GM18507 (cell line): ENCODE measurements around the gene PRPF38B.
A peak's percentile ranks its signal among the peaks of the same experiment; 100 is the strongest.
"Not testable (repeated sequence)": the region's sequence is repeated elsewhere in the genome, so short reads cannot be mapped to it uniquely, and the experiment has no call there.

Source experiments
- DNase-seq: peaks from one replicate; pipeline ENCODE4 v3.0.0; 2011; ENCODE audit warnings: low read depth; ENCODE audit not compliant: insufficient read length; ENCODE audit errors: extremely low spot score
- FAIRE-seq: peaks from 2 replicates; lab custom pipeline; 2011; peaks lifted over from hg19 to GRCh38; lab: Jason Lieb, UNC

PRPF38B gene, protein sequence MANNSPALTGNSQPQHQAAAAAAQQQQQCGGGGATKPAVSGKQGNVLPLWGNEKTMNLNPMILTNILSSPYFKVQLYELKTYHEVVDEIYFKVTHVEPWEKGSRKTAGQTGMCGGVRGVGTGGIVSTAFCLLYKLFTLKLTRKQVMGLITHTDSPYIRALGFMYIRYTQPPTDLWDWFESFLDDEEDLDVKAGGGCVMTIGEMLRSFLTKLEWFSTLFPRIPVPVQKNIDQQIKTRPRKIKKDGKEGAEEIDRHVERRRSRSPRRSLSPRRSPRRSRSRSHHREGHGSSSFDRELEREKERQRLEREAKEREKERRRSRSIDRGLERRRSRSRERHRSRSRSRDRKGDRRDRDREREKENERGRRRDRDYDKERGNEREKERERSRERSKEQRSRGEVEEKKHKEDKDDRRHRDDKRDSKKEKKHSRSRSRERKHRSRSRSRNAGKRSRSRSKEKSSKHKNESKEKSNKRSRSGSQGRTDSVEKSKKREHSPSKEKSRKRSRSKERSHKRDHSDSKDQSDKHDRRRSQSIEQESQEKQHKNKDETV

GRCh38 chr1:108691942-108692723 lies at the start of gene PRPF38B:
PRPF38B (plus strand) TSS chr1:108692310; CDS start chr1:108692592, 282 bp downstream.
- peak; percentile 85 for DNase-seq
- FAIRE-seq = peak; percentile 95

- DNase-seq (peak; percentile 20), FAIRE-seq (peak; percentile 67)
Measured at GRCh38 chr1:108643492-108644335, 48.4 kb upstream of the PRPF38B start.

DNA sequence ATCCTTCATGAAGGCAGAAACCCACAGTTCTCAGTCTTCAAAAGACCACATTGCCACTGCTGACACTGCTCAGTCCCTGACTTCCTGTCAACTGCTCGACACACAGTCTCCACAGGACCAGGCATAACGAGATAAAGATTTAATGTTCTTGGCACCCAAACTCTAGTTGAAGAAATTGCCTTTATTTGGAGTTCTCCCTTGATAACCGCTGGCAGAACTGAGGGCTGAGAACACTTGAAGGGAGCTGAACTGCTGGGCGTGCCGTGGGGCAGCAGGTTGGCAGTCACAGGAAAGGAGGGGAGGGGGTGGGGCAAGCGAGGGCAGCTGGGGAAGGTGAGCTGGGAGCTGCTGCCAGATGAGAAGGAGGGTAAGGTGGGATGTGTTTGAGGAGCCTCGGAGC lies 47.1 kb upstream of the PRPF38B start:
- no peak for DNase-seq
- FAIRE-seq = no peak

DNA sequence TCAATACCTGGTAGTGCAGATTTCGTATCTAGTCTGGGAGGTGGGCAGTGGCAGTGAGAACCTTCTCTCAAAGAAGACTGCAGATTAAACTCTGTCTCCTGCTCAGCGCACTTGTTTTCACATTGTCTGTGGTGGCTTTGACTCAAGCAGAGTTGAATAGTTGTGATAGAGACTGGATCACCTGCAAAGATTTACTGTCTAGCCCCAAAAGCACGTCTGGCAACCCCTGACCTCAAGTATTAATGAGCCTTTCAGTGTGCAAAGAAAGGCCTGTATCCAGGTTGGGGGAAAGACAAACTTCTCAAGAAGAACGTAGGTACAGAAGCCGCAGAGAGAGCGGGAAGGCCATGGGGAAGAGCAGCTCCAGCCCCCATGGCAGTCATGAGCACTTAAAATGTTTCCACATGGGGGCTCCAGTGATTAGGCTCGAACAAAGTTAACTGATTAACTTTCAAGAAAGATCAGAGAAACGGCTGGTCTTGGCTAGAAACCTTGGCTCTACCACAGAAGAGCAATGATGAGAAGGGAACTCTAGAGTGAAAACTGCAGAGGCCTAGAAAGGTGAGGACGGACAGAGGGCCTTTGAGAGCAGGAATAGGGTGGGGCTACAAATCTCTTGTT lies 46.4 kb upstream of the PRPF38B start:
- no peak for DNase-seq
- FAIRE-seq = no peak

DNA sequence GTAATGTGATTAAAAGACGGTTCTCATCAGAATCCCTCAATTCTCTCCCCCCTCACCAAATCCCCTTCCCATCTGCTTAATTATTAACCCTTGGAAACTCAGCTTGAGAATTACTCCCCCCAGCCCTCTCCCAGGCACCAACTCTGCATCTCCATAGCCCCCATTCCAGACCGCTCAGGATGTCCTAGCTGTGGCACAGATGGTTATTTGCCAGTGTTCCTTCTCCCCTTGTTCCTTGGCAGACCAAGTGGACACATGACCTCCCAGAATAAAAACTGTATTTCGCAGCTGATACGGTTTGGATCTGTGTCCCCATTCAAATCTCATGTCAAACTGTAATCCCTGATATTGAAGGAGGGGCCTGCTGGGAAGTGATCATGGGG lies 45.9 kb upstream of the PRPF38B start:
- DNase-seq (no peak), FAIRE-seq (no peak)

- no peak for DNase-seq
- no peak for FAIRE-seq
Measured at GRCh38 chr1:108646648-108647269, 45.4 kb upstream of the PRPF38B start.

DNA sequence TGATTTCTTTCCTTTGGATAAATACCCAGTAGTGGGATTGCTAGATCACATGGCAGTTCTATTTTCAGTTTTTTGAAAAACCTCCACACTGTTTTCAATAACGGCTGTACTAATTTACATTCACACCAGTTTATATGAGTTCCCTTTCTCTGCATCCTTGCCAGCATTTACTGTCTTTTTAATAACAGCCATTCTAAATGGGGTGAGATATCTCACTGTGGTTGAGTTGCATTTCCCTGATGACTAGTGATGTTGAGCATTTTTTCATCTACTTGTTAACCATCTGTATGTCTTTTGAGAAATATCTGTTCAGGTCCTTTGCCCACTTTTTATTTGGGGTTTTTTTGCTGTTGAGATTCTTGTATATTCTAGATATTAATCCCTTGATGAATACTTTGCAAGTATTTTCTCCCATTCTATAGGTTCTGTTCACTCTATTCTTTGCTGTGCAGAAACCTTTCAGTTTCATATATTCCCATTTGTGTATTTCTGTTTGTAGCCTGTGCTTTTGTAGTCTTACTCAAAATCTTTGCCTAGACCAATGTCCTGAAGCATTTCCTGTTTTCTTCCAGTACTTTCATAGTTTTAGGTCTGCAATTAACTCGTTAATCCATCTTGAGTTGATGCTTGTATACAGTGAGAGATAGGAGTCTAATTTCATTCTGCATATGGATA lies 38.5 kb upstream of the PRPF38B start:
- FAIRE-seq (no peak), DNase-seq (no peak)

GRCh38 chr1:108657356-108658080 lies 34.6 kb upstream of the PRPF38B start:
- FAIRE-seq (no peak), DNase-seq (no peak)

DNA sequence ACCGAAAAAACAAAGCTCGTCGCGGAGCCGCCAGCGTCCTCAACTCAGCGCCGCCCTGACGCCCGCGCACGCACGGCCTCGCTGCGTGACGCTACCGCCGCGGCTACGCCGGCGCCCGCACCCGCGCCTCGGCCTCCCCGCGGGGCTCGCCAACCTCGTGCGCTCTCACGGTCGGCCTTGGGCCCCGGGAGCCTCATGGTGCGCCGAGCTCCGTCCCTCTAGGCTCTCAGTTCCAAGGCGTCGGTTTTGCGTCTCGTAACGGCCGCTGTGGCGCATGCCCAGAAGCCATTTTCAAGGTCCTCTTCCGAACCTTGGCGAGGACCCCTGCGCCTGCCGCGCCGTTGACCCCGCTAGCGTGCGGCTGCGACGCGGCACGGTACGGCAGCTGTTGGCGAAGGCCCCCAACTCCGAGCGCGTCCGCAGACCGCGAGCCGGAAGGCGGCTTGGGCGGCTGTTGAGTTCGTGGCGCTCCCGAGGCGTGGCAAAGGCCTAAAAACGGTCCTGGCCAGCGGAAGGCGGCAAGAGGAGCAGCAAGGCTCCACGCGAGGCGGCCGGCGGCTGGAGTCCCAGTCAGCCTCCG lies 31.0 kb upstream of the PRPF38B start, which contains the start of gene HENMT1:
Gene HENMT1, minus strand, starts transcription at position 64 of the 580 bp plus-strand sequence. CDS start 1,209 bp downstream, outside the sequence.
- FAIRE-seq (peak; percentile 60), DNase-seq (peak; percentile 60)

DNA sequence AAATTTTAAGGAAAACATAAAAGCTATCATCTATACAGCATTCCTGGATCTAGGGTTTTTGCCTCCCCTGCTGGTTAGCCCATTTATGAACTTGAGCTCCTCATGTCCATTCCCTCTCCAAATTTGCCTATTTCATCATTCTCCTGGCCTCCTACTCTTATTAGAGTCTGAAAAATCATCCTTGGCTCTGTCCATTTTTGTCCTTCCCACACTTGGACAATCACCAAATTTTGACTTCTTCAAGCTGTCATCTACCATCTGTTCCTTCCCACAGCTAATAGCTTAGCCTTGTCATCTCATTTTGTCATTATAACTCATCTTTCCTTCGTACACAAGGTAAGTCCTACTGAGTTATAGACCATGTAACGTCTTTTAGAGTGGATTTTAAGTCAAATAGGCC lies 29.0 kb upstream of the PRPF38B start:
- FAIRE-seq (no peak), DNase-seq (no peak)

- DNase-seq (no peak), FAIRE-seq (no peak)
Measured at GRCh38 chr1:108664481-108664880, 27.6 kb upstream of the PRPF38B start.

DNA sequence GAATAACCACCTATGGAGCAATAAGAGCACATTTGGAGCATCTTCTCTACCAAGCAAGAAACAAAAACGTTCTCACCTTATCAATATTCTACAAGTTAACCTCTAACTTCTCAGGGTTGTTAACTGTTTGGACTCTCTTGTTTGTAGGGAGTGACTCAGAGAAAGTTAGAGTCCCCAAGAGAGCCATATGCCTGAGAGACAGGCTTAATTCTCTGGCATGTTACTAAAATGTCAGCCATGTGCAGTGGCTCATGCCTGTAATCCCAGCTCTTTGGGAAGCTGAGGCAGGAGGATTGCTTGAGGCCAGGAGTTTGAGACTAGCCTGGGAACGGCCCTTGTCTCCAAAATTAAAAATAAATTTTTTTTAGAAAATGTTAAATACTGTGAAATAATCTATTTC lies 27.0 kb upstream of the PRPF38B start:
- no peak for FAIRE-seq

DNA sequence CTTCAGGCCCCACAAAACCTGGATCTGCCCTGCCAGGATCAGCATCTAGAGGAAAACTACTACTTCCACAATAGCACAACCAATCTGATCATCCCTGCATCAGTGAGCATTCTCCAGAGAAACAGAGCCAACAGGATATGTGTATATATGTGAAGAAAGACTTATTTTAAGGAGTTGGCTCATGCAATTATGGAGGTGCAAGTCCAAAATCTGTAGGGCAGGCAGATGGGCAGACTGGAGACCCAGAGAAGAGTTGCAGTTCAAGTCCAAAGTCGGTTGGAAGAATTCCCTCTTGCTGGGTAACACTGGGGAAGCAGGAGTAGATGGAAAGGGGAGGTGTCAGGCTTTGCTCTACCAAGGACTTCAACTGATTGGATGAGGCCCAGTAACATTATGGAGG lies 26.3 kb upstream of the PRPF38B start:
- FAIRE-seq = no peak

More for the DNA sequence above, 27.0 kb upstream of the PRPF38B start:
- DNase-seq = no peak

GRCh38 chr1:108667422-108667821 lies 24.7 kb upstream of the PRPF38B start:
- FAIRE-seq, DNase-seq: not testable (repeated sequence)

More for the DNA sequence above, 26.3 kb upstream of the PRPF38B start:
- no peak for DNase-seq

- FAIRE-seq = no peak
- DNase-seq = no peak
Measured at GRCh38 chr1:108668777-108669176, 23.3 kb upstream of the PRPF38B start.

DNA sequence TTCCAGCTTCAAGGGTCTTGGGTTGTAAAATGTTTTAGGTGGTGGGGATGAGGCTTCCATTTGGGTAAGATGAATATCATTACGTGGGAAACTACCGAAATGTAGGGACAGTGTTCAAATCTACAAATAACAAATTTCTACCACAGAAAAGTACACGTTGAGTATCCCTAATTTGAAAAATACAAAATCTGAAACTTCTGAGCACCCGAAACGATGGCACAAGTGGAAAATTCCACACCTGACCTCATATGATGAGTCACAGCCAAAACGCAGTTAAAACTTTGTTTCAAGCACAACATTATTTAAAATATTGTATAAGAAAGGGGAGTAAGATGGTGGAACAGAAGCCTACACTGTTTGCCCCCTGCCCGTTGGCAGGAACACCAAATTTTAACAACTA lies 22.4 kb upstream of the PRPF38B start:
- FAIRE-seq (no peak), DNase-seq (no peak)

GRCh38 chr1:108670131-108670773 lies 21.9 kb upstream of the PRPF38B start:
- FAIRE-seq = no peak
- DNase-seq = no peak
